Measurements from ENCODE around the gene DKK2. TPM values are rescaled to one million over a fixed set of nuclear protein-coding genes. Genes with fewer than 3 reads are reported as not detected.

DKK2 gene
- total RNA-seq, 1 donor from 2014 or later: 0.75 TPM

DNA sequence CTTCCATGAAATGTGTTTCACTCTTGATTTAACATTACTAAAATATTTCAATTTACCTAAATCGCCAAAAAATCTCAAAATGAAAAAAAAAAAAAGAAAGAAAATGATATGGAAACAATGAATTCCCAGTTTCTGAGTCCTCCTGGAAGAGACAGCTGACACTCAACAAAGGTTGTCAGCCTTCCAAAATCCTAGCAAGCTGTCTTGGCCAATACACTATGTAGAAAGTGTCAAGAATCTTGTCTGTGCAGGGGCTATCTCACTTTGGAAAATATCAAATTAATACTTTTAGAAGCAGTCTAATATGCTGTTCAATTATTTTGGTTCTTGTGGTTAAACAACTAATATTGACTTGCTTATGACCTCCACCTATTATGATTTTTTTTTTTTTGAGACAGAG, 8.7 kb downstream of the DKK2 start:
- no peak for DNase-seq
- intact Hi-C loops (cut with DNase I): no loop called here
- no peak for ATAC-seq (ENCODE audit: poor library complexity)

DNA sequence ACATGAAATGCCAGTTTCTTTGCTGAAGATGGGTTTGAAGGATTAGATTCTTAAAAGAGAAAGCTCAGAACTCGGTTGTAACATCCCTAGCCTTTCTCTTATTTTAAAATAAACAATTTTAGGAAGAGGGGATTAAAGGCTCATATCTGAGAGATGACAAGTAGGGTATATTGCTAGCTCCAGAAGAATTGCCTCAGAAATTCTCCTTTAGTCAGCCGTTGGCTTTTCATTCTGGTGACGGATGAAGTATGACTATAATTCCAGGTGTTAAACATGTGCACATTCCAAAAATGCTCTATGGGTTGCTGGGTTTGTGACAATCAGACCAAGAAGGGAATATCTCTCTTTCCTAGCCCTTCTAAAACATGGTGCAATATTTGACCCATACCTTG, 17.8 kb downstream of the DKK2 start:
- no peak for ATAC-seq (ENCODE audit: poor library complexity)
- intact Hi-C loops (cut with DNase I): no loop called here
- DNase-seq: no peak

DNA sequence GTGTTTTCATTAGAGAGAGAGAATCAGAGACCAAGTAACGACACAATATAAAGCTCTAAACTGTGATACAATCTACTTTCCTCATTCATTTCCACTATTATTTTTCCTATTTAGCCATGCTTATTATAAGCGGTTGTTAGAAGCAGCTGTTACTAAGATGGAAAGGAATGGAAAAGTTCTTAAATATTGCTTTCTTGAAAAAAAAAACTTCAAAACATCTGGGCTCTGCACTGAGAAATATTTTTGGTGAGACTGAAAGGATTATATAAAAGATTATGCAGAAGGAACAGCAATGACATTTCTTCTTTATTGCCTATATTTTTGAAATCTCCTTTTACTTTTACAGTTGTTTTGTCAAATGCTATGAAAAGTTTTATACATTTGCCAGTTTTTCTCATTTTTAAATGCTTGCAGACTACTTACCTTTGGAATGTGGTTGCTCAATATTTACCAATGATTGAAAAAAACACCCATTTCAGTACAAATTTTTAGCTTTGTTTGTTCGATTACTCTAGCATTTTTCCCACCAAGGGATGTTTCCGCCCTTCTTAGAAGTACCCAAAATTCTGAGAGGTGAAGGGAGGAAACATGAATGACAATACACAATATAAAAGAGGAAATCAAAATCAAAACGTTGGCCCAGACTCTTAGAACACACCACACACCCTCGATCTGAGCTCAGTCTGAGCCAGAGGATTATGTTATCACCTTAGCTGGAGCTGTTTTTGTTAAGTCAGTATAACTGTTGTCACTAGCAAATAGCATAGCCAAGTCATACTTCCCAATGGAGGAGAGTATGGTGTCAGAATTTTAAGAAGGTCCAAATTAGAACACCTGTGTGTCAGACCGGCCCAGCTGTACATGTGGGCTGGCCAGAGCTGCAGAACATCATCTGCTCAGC, 18.4 kb downstream of the DKK2 start:
- intact Hi-C loops (cut with DNase I): no loop called here

DNA sequence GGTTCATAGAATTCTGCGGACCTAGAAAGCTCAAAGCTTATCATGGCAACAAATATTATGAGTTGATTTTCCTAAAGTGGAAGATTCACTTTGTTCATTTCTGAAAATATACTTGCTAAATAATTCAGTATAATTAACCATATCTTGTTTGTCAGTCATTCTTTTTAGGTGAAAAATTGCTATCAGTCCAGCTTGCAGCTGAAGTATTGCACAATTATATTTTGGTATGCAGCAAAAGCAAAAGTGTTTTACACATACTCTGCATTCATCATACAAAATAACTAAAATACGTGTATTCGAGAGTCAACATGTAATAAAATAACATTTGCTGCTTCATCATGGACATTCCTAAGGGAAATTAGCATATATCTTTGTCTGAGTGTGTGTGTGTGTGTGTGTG, 24.8 kb downstream of the DKK2 start:
- intact Hi-C loops (cut with DNase I): no loop called here
- no peak for DNase-seq

More for the DNA sequence above, 18.4 kb downstream of the DKK2 start:
- ATAC-seq (ENCODE audit: poor library complexity) (no peak), DNase-seq (no peak)

DNA sequence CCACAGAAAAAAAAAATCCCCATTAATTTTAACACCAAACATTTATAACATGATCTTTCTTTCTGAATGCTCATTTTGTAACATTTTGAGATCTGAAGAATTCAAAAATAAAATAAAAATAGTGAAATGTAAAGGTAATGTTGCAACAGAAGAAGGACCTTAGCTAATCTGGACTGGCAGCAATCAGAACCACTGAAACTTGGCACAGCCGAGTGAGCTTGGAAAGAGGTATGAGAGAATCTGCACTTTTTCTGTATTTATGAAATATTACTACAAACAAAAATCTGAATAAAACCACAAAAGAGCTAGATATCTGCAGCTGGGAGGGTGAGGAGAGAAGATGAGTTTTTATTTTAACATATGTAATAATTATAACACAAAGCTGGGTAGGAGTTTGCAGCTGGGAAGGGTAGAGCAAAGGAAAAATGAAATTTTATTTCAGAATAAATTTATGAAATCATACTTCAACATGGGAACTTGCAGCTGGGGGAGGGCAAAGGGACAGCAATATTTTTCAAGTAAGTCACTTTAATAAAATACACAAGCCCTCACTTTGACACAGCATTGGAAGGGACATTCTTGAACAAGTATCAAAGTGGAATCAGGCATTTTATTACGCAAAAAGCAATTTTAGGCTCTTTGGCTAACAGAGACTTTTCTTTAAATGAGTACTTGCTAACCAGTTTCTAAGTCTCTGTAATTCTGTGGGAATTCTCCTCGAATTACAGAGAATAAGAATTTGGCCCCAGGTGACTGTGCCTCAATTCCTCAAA, 26.7 kb downstream of the DKK2 start:
- DNase-seq (no peak), ATAC-seq (ENCODE audit: poor library complexity) (no peak)
- intact Hi-C loops (cut with DNase I): no loop called here

More for the DNA sequence above, 24.8 kb downstream of the DKK2 start:
- no peak for ATAC-seq (ENCODE audit: poor library complexity)

DNA sequence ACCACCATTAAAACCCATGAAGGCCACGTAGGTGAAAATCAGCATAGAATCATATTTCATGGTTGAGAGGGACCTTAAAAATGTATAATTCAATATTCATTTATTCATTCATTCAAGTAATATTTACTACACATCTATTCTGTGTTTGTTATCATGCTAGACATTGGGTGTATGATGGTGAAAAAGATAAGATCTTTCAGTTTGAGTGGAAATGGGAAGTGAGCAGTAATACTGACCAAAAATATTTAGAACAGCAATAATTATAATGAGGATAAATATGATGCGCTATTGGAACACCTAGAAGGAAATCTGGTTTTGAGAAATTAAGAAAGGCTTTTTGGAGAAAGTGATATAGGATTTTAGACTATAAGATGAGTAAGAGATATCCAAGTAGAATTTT, 28.0 kb downstream of the DKK2 start:
- ATAC-seq (ENCODE audit: poor library complexity): no peak
- intact Hi-C loops (cut with DNase I): no loop called here
- no peak for DNase-seq

DNA sequence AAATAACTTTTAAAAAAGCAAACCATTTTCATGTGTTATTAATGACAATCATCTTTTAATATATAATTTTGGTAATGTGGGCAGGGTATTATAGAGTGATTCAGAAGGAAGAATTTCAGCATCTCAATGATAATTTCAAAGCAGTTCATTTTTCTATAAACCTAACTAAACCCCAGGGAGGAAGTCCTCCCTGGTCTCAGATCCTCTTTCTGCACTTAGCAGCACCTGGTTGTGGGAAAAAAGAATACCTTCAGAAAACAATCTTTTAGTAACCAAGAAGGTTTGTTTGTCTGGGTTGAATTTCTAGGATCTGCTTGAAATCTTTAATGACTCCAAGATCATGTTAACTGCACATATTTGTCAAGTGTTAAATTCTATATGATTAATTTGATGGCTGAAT, 29.9 kb downstream of the DKK2 start:
- ATAC-seq (ENCODE audit: poor library complexity): no peak
- DNase-seq: no peak
- intact Hi-C loops (cut with DNase I): no loop called here

DNA sequence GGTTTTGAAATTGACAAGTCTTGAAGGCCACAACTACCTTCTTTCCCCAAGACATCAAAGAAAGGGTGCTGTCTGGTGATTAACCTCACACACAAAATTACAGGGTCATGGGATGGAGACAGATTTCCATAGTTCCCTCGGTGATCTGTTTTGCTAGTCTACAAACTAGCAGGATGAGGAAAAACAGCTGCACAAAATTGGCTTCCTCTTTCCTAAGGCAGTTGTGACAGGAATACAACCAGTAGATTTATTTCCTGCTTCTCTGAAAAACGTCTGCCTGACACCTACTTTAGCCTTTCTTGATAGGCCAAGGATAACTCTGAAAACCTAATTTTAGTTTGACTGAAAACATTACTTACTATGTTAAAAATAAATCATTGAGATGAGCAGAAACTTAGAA, 39.6 kb downstream of the DKK2 start:
- DNase-seq (no peak), ATAC-seq (ENCODE audit: poor library complexity) (no peak)
- intact Hi-C loops (cut with DNase I): no loop called here

DNA sequence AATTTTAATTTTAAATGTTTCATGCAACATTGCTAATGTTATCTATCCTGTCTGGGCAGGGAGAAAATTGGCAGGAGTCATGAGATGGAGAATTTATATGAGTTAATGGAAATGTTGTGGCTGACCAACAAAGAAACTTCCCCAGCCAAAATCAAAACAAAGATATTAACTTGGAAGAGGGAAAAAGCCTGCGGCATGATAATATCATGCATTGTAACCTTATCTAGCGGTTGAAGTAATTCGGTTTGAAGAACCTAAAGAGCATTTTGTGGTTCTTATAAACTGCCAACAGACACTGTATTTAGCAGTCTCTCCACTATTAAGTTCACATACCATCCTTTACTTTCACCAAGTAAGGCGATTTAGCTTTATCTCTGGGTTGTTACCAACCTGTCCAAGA, 42.3 kb downstream of the DKK2 start:
- ATAC-seq (ENCODE audit: poor library complexity) (no peak), DNase-seq (no peak)
- intact Hi-C loops (cut with DNase I): no loop called here

DNA sequence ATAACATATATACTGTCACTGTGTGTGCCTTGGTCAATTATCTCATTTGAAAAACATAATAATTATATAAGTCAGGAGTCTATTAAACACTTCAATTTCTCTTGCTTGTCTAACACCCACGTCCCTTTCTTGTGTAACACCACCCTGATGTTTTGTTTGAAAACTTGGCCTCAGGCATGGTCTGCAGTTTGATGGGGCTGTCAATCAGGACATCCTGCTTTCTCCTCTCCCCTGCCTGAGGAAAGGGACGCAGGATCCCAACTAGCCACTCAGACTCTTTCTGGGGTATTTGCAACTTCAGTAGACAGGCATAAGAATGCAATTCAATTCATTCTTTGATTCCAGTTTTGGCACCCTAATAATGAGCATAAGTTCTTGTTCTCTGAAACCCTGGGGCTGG, 48.8 kb downstream of the DKK2 start:
- intact Hi-C loops (cut with DNase I): no loop called here
- no peak for DNase-seq
- ATAC-seq (ENCODE audit: poor library complexity): no peak

DNA sequence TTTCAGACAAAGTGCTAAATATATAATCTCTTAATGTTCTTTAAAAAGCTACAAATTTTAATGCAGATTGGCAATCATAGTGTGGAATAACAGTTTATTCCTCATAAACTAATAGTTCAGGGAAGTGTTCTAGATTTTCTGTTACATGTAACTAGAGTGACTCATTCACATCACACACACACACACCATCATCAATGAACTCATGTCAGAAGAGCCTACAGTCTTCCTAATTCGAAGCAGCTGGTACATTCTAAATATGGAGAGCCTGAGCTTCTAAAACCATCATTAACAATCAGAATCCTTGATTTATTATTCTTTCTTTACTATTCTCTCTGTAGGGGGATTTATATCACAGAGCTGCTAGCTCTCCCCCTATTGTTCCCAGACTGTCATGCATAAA, 49.6 kb downstream of the DKK2 start:
- intact Hi-C loops (cut with DNase I): no loop called here

DNA sequence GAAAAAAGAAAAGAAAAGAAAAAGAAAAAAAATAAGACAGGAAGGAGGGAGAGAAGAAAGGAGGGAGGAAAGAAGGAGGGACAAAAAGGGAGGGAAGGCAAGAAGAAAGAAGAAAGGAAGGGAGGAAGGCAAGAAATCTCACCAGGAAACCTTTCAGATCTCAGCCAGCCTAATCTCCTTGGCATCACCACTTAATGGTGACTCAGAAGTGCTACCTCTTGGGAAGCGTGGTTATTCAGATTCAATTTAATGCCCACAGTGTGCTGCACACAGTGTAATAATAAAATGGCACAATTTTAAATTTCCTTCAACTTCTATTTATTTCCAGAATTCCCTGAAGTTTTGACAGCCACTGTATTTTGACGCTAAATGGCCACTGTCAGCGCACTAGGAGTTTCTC, 50.3 kb downstream of the DKK2 start:
- DNase-seq (no peak), ATAC-seq (ENCODE audit: poor library complexity) (no peak)
- intact Hi-C loops (cut with DNase I): no loop called here

More for the DNA sequence above, 49.6 kb downstream of the DKK2 start:
- no peak for DNase-seq
- ATAC-seq (ENCODE audit: poor library complexity): no peak

DNA sequence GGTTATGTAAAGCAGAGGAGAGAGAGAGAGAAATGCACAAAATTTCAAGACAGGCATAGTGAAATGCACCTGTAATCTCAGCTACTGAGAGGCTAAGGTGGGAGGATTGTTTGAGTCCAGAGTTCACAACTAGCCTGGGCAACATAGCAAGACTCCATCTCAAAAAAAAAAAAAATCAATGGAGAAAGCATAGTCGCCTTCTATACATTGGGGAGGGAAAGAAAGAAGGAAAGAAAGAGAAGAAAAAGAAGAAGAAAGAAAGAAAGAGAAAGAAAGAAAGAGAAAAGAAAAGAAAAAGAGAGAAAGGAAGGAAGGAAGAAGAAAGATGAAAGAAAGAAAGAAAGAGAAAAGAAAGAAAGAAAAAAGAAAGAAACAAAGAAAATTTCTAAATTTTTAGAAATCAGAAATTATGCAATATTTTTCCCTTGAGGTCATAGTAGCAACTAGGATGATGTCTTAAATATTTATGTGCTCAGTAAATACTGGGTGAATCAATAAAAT, 53.4 kb downstream of the DKK2 start:
- DNase-seq (no peak), ATAC-seq (ENCODE audit: poor library complexity) (no peak)
- intact Hi-C loops (cut with DNase I): no loop called here

DNA sequence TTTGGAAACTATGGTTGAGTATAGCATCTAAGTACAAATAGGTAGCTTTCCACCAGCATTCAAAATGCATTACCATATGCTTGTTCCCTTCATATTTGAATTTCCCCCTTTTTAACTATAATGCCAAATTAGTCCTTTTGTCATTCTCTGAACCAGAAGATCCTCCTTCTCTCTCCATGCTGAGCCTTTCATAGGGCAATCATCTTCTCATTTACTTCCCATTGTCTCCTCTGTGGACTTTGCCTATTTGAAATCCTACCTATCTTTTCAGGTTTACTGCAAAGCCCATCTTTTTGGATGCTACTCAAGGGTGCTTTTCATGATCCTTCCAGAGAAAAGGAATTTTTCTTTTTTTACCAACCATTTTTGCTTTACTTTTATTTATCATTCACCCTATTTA, 54.7 kb downstream of the DKK2 start:
- ATAC-seq (ENCODE audit: poor library complexity) (no peak), DNase-seq (no peak)
- intact Hi-C loops (cut with DNase I): no loop called here

DNA sequence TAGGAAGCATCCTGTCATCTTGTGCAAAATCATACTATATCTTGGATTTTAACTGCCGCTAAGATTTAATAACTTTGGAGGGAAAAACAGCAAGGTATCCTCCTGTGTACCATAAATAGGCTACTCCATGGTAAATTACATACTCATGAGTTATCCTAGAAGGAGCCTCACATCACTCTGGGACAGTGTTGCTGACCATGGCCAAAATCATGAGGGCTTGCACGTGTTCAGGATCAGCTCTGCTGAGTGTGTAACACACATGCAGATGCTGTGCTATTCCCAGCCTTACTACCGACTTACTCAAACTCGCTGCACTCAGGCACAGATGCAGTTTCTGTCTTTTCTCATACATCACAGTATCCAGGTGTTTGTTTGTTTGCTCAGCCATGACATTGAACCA, 56.6 kb downstream of the DKK2 start:
- ATAC-seq (ENCODE audit: poor library complexity) (no peak), DNase-seq (no peak)
- intact Hi-C loops (cut with DNase I): no loop called here

DNA sequence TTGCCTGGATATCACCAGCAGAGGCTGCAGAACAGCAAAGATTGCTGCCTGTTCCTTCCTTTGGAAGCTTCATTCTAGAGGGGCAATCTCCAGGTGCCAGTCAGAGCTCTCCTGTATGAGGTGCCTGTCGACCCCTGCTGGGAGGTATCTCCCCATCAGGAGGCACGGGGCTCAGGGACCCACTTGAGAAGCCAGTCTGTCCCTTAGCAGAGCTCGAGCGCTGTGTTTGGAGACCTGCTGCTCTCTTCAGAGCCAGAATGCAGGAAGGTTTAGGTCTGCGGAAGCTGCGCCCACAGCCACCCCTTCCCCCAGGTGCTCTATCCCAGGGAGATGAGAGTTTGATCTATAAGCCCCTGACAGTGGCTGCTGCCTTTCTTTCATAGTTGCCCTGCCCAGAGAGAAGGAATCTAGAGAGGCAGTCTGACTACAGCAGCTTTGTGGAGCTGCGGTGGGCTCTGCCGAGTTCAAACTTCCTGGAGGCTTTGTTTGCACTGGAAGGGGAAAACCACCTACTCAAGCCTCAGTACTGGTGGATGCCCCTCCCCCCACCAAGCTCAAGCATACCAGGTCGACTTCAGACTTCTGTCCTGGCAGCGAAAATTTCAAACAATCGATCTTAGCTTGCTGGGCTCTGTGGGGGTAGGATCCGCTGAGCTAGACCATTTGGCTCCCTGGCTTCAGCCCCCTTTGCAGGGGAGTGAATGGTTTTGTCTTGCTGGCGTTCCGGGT, 57.9 kb downstream of the DKK2 start:
- ATAC-seq (ENCODE audit: poor library complexity): no peak
- DNase-seq: no peak
- intact Hi-C loops (cut with DNase I): no loop called here

DNA sequence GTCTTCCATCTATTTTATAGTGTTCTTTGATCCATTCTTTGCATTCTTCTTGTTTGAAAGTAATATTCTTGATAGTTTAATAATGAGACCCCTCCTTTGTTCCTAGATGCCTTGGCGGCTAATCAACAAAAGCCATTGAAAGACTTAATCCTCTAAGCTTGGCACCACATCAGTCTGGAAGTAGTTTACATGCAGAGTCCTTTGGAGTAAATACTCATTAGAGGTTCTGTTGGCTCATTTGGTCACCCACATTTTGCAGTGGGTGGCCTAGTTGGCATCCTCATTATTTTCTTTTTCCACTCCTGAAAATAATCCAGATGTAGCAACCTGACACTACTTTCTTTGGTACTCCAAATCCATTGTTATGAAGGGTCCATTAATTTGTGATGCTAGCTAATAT, 64.5 kb downstream of the DKK2 start:
- intact Hi-C loops (cut with DNase I): no loop called here

DNA sequence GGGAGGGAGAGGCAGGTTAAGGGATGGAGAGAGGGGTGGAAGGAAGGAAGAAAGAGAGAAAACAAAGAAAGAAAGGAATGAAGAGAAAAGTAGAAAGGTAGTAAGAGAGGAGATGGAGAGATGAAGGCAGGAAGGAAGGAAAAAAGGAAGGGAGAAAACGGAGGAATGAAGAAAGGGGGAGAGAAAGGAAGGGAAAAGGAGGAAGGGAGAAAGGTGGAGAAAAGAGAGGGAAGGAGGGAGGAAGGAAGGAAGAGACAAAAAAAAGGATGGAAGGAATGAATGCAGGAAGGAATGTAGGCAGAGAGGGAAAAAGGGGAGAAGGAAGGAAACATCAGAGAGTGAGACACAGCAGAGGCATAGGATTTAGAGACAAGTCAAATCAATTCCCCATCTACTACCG, 68.2 kb downstream of the DKK2 start:
- intact Hi-C loops (cut with DNase I): no loop called here
- no peak for DNase-seq
- ATAC-seq (ENCODE audit: poor library complexity): no peak

More for the DNA sequence above, 64.5 kb downstream of the DKK2 start:
- ATAC-seq (ENCODE audit: poor library complexity): no peak
- no peak for DNase-seq

DNA sequence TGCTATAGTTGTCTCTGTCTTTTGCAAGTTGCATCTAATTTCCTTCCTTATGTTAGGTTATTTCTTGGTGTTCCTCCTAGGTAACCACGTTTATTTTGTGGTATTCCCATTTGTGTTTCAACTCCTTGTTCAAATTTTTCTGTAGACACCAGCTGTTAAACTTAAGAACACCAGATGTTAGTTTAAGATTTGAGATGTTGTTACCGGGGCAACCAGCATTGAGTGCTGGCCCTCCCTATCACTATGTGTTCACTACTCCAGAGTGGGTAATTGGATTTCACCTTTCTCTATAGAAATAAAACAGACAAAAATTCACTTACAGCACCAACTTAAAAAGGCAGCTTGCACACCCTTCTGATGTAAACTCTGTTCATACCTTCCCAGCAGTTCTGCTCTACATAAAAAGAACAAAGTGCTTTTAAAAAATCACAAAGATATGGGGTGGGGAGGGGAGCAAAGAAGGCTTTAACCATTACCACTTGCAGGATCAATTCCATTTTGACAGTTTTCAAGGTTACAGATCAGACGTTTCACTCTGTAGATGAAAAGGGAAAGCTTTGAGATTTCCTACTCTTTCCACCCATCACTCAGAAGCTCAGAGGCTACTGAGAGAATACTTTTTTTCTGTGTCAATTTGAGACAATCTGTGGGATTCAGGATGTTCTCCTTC, 82.9 kb downstream of the DKK2 start:
- ATAC-seq (ENCODE audit: poor library complexity) (no peak), DNase-seq (no peak)
- intact Hi-C loops (cut with DNase I): no loop called here

Measured in Right ventricle myocardium superior (tissue), 1 donor.